GM23338 (cell line): ENCODE results near the gene TGFBR3.

Experiments used
- CREB1 ChIP-seq: fragments of 250-450 bp; sonication (Bioruptor Pico); IDR thresholded peaks from 2 replicates; pipeline ENCODE4 v1.5.0; 2020; ENCODE audit warnings: low read depth, mild to moderate bottlenecking, moderate library complexity
- EZH2 ChIP-seq: fragments of 200-600 bp; sonication (generic); IDR thresholded peaks from one replicate; pipeline ENCODE4 v1.8.0; 2017; ENCODE audit warnings: antibody characterized with exemption, mild to moderate bottlenecking, low read depth; ENCODE audit not compliant: unreplicated experiment
- EZH2phosphoT487 ChIP-seq: fragments of 200-600 bp; sonication (generic); IDR thresholded peaks from one replicate; pipeline ENCODE4 v1.8.1; 2018; ENCODE audit warnings: antibody characterized with exemption; ENCODE audit not compliant: unreplicated experiment
- JUNB ChIP-seq: IDR thresholded peaks from one replicate; pipeline ENCODE4 v1.6.1; 2016; ENCODE audit warnings: antibody characterized with exemption; ENCODE audit not compliant: unreplicated experiment
- NANOG ChIP-seq: IDR thresholded peaks from 2 replicates; pipeline ENCODE4 v1.6.1; 2016; ENCODE audit warnings: antibody characterized with exemption, borderline replicate concordance
- POLR2AphosphoS5 ChIP-seq: IDR thresholded peaks from 2 replicates; pipeline ENCODE4 v1.6.1; 2016; ENCODE audit warnings: antibody characterized with exemption, low read depth
- ZNF114 ChIP-seq: fragments of 250-450 bp; sonication (Bioruptor Pico); IDR thresholded peaks from 2 replicates; pipeline ENCODE4 v1.5.0; 2020; ENCODE audit warnings: mild to moderate bottlenecking, moderate library complexity
- ZNF331 ChIP-seq: fragments of 250-450 bp; sonication (Bioruptor Pico); IDR thresholded peaks from 2 replicates; pipeline ENCODE4 v1.5.0; 2020; ENCODE audit warnings: low read depth, mild to moderate bottlenecking, moderate library complexity
- ZNF462 ChIP-seq: fragments of 250-450 bp; sonication (Bioruptor Pico); IDR thresholded peaks from 2 replicates; pipeline ENCODE4 v1.5.0; 2020; ENCODE audit warnings: mild to moderate bottlenecking, moderate library complexity
- TF ChIP-seq, protein P1 (sequence below): IDR thresholded peaks from one replicate; pipeline ENCODE4 v1.6.1; 2018; ENCODE audit warnings: antibody characterized with exemption; ENCODE audit not compliant: unreplicated experiment
- TF ChIP-seq, protein P2 (sequence below), 2 experiments: fragments of 200-600 bp in 1 of 2; sonication (generic) in 1 of 2; conservative IDR thresholded peaks; 2 replicates each; pipeline versions ENCODE4 v1.5.1 to v1.6.1; 2016 to 2017; ENCODE audit warnings: antibody characterized with exemption in 2 of 2, low read depth in 2 of 2, mild to moderate bottlenecking in 2 of 2, moderate library complexity in 1 of 2
- TF ChIP-seq, protein P3 (sequence below): IDR thresholded peaks from 2 replicates; pipeline ENCODE4 v1.6.1; 2016; ENCODE audit warnings: antibody characterized with exemption

DNA sequence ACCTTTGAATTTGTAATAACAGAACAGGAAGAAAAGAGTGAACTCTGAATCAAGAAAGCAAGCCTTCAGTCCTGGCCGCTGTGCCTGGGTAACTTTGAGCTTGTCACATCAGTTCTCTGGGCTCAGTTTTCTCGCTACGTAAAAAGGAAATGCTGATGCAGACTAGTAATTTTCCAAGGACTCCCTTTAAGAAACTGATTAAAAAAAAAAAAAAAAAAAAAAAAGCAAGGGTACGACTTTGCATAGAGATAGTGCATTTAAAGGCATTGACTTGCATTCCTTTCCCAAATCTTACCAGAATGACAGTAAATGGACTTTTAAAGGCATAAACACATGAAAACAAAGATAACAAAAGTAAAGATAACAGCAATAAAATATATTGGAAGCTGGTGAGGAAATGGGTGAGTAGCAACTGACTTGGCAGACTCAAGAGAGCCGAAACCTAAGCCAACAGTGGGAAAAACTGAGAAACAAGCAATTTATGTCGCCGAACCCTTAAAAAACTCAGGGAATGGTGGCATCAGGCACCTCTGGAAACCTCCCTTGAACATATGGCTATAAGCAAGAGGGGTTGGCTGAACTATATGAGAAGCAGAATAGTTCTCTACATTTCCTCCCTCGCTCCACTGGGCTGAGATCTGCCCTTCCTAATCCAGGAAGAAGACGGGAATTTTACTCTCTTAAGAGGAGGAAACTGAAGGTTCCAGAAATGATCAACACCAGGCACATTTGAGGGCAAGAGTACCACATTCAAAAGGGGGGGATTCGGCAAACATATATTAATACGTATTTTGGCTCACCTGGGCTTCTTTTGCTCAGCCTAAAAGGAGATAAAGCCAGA is 196.1 kb downstream of the TGFBR3 start:
- TF ChIP-seq EZH2phosphoT487 (no peak), EZH2 (no peak), NANOG (no peak), ZNF462 (CRISPR knock-in tag) (no peak), POLR2AphosphoS5 (no peak), CREB1 (CRISPR knock-in tag) (no peak), ZNF331 (CRISPR knock-in tag) (no peak), JUNB (no peak), ZNF114 (no peak)
- TF ChIP-seq, protein P1, sequence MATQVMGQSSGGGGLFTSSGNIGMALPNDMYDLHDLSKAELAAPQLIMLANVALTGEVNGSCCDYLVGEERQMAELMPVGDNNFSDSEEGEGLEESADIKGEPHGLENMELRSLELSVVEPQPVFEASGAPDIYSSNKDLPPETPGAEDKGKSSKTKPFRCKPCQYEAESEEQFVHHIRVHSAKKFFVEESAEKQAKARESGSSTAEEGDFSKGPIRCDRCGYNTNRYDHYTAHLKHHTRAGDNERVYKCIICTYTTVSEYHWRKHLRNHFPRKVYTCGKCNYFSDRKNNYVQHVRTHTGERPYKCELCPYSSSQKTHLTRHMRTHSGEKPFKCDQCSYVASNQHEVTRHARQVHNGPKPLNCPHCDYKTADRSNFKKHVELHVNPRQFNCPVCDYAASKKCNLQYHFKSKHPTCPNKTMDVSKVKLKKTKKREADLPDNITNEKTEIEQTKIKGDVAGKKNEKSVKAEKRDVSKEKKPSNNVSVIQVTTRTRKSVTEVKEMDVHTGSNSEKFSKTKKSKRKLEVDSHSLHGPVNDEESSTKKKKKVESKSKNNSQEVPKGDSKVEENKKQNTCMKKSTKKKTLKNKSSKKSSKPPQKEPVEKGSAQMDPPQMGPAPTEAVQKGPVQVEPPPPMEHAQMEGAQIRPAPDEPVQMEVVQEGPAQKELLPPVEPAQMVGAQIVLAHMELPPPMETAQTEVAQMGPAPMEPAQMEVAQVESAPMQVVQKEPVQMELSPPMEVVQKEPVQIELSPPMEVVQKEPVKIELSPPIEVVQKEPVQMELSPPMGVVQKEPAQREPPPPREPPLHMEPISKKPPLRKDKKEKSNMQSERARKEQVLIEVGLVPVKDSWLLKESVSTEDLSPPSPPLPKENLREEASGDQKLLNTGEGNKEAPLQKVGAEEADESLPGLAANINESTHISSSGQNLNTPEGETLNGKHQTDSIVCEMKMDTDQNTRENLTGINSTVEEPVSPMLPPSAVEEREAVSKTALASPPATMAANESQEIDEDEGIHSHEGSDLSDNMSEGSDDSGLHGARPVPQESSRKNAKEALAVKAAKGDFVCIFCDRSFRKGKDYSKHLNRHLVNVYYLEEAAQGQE = no peak
- TF ChIP-seq, protein P2, sequence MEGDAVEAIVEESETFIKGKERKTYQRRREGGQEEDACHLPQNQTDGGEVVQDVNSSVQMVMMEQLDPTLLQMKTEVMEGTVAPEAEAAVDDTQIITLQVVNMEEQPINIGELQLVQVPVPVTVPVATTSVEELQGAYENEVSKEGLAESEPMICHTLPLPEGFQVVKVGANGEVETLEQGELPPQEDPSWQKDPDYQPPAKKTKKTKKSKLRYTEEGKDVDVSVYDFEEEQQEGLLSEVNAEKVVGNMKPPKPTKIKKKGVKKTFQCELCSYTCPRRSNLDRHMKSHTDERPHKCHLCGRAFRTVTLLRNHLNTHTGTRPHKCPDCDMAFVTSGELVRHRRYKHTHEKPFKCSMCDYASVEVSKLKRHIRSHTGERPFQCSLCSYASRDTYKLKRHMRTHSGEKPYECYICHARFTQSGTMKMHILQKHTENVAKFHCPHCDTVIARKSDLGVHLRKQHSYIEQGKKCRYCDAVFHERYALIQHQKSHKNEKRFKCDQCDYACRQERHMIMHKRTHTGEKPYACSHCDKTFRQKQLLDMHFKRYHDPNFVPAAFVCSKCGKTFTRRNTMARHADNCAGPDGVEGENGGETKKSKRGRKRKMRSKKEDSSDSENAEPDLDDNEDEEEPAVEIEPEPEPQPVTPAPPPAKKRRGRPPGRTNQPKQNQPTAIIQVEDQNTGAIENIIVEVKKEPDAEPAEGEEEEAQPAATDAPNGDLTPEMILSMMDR (conservative IDR thresholded peaks at IDR 0.05; ENCODE audit: low read depth in 2 of 2) = no peak
- TF ChIP-seq, protein P3, sequence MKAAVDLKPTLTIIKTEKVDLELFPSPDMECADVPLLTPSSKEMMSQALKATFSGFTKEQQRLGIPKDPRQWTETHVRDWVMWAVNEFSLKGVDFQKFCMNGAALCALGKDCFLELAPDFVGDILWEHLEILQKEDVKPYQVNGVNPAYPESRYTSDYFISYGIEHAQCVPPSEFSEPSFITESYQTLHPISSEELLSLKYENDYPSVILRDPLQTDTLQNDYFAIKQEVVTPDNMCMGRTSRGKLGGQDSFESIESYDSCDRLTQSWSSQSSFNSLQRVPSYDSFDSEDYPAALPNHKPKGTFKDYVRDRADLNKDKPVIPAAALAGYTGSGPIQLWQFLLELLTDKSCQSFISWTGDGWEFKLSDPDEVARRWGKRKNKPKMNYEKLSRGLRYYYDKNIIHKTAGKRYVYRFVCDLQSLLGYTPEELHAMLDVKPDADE = no peak
